GM12878 (cell line): ENCODE measurements around the gene RAD51B. TPM values are rescaled to one million over a fixed set of nuclear protein-coding genes. Genes with fewer than 3 reads are reported as not detected.
A peak's percentile ranks its signal among the peaks of the same experiment; 100 is the strongest.

ENCODE experiments used
- ATAC-seq: fragments of 200-7000 bp; cut with Tn5 transposase; 3 replicates; pipeline ENCODE4 v1.9.1; 2020; ENCODE audit warnings: mild to moderate bottlenecking, moderate library complexity
- BruUV-seq: library from RNA; stranded (reverse); fragments of 400-500 nt; replicated peaks from 2 replicates; lab custom pipeline; 2021; lab: Mats Ljungman, UMichigan
- CTCF ChIA-PET: fragments of 300-600 bp; sonication (Branson Sonifier 250); formaldehyde crosslinking; extraction: SDS; loops from one replicate; lab custom pipeline; 2021; ENCODE audit warnings: inconsistent platforms; lab: Yijun Ruan, JAX
- POLR2A ChIA-PET: fragments of 350-600 bp; formaldehyde crosslinking; extraction: SDS; loops from one replicate; lab custom pipeline; 2021; ENCODE audit warnings: inconsistent platforms; lab: Charles Lee
- RAD21 ChIA-PET: fragments of 300-600 bp; sonication (Branson Sonifier 250); formaldehyde crosslinking; loops from one replicate; lab custom pipeline; 2023; ENCODE audit warnings: antibody characterized with exemption; ENCODE audit not compliant: unreplicated experiment; lab: Charles Lee
- SMC1A ChIA-PET: fragments of 300-600 bp; sonication (Branson Sonifier 250); formaldehyde crosslinking; loops from one replicate; lab custom pipeline; 2023; ENCODE audit not compliant: unreplicated experiment, uncharacterized antibody; lab: Charles Lee
- DNase-seq: peaks from one replicate; pipeline ENCODE4 v3.0.0-alpha.2; 2011; ENCODE audit warnings: low read depth, low spot score
- FAIRE-seq: peaks from 3 replicates; lab custom pipeline; 2011; peaks lifted over from hg19 to GRCh38; lab: Jason Lieb, UNC
- H2AFZ ChIP-seq: 2 replicates; pipeline ENCODE4 v1.6.0; 2011; ENCODE audit warnings: low read depth, low read length, control low read depth; ENCODE audit not compliant: control insufficient read depth
- H3K27ac ChIP-seq: 2 replicates; pipeline ENCODE4 v1.5.1; 2011; ENCODE audit warnings: control low read depth; ENCODE audit not compliant: control insufficient read depth, insufficient read depth
- H3K27me3 ChIP-seq, 2 experiments: replicated peaks in 1 of 2; 2 replicates each; pipeline versions ENCODE4 v1.6.0 to v1.6.1; 2011; ENCODE audit warnings: low read length in 1 of 2; ENCODE audit not compliant: control insufficient read depth in 2 of 2, insufficient read depth in 2 of 2
- H3K36me3 ChIP-seq, 2 experiments: 2 replicates each; pipeline ENCODE4 v1.5.1; 2011; ENCODE audit warnings: low read length in 1 of 2; ENCODE audit not compliant: control insufficient read depth in 2 of 2, insufficient read depth in 2 of 2
- H3K4me1 ChIP-seq: 2 replicates; pipeline ENCODE4 v1.6.1; 2011; ENCODE audit warnings: mild to moderate bottlenecking, low read length, moderate library complexity, mixed read lengths; ENCODE audit not compliant: control insufficient read depth, insufficient read depth
- H3K4me2 ChIP-seq: 2 replicates; pipeline ENCODE4 v1.6.0; 2011; ENCODE audit warnings: control low read depth; ENCODE audit not compliant: control insufficient read depth, insufficient read depth
- H3K4me3 ChIP-seq: fragments of 200-600 bp; sonication (generic); 2 replicates; pipeline ENCODE4 v1.5.1; 2016
- H3K79me2 ChIP-seq: 2 replicates; pipeline ENCODE4 v1.6.0; 2011; ENCODE audit warnings: low read length; ENCODE audit not compliant: control insufficient read depth, insufficient read depth
- H3K9ac ChIP-seq: 2 replicates; pipeline ENCODE4 v1.8.0; 2011; ENCODE audit warnings: low read length, control low read depth, mixed read lengths; ENCODE audit not compliant: control insufficient read depth, insufficient read depth
- H3K9me3 ChIP-seq: replicated peaks from 3 replicates; pipeline ENCODE4 v1.5.1; 2011; ENCODE audit warnings: mild to moderate bottlenecking, low read length; ENCODE audit not compliant: control insufficient read depth, insufficient read depth
- H4K20me1 ChIP-seq: 2 replicates; pipeline ENCODE4 v1.6.0; 2011; ENCODE audit not compliant: control insufficient read depth, insufficient read depth
- BACH1 ChIP-seq: fragments of 450-650 bp; IDR thresholded peaks from 2 replicates; pipeline ENCODE4 v1.6.1; 2017; ENCODE audit warnings: mild to moderate bottlenecking, borderline replicate concordance
- BMI1 ChIP-seq: fragments of 450-650 bp; IDR thresholded peaks from 2 replicates; pipeline ENCODE4 v1.6.1; 2016; ENCODE audit warnings: mild to moderate bottlenecking, moderate library complexity, borderline replicate concordance
- CBX5 ChIP-seq: sonication (generic); IDR thresholded peaks from 2 replicates; pipeline ENCODE4 v1.6.1; 2016; ENCODE audit warnings: low read depth, moderate library complexity, mild to moderate bottlenecking, inconsistent platforms
- CREM ChIP-seq: IDR thresholded peaks from 2 replicates; pipeline ENCODE4 v1.6.1; 2014; ENCODE audit warnings: antibody characterized with exemption, low read depth
- EP300 ChIP-seq, 2 experiments: fragments of 150-350 bp in 1 of 2; IDR thresholded peaks; 2 replicates each; pipeline ENCODE4 v1.6.1; 2011 to 2012; ENCODE audit warnings: low read depth in 2 of 2, low read length in 2 of 2, borderline replicate concordance in 1 of 2, improper control_type of control experiment in 1 of 2, inconsistent platforms in 1 of 2; ENCODE audit not compliant: control insufficient read depth in 1 of 2
- ESRRA ChIP-seq: IDR thresholded peaks from 2 replicates; pipeline ENCODE4 v1.6.1; 2012; ENCODE audit warnings: mild to moderate bottlenecking, low read length, improper control_type of control experiment
- ETV6 ChIP-seq, 2 experiments: fragments of 450-650 bp in 1 of 2; IDR thresholded peaks in 1 of 2; conservative IDR thresholded peaks in 1 of 2; 2 replicates each; pipeline ENCODE4 v1.6.1; 2014; ENCODE audit warnings: antibody characterized with exemption in 1 of 2, borderline replicate concordance in 1 of 2, low read depth in 1 of 2, mild to moderate bottlenecking in 1 of 2, moderate library complexity in 1 of 2
- IKZF1 ChIP-seq: fragments of 450-650 bp; conservative IDR thresholded peaks from 2 replicates; pipeline ENCODE4 v1.6.1; 2017; ENCODE audit warnings: antibody characterized with exemption, mild to moderate bottlenecking
- IKZF2 ChIP-seq, 2 experiments: fragments of 450-650 bp; IDR thresholded peaks; 2 replicates each; pipeline ENCODE4 v1.6.1; 2017; ENCODE audit warnings: mild to moderate bottlenecking in 2 of 2, moderate library complexity in 2 of 2
- NBN ChIP-seq: fragments of 450-650 bp; IDR thresholded peaks from 2 replicates; pipeline ENCODE4 v1.6.1; 2016
- NR2F1 ChIP-seq: fragments of 450-650 bp; conservative IDR thresholded peaks from 2 replicates; pipeline ENCODE4 v1.6.1; 2017; ENCODE audit warnings: mild to moderate bottlenecking
- PAX5 ChIP-seq: IDR thresholded peaks from 2 replicates; pipeline ENCODE4 v1.6.1; 2011; ENCODE audit warnings: low read depth, low read length, borderline replicate concordance
- PAX8 ChIP-seq: fragments of 450-650 bp; IDR thresholded peaks from 2 replicates; pipeline ENCODE4 v1.6.1; 2017; ENCODE audit warnings: mild to moderate bottlenecking, moderate library complexity
- RELB ChIP-seq: fragments of 450-650 bp; IDR thresholded peaks from 2 replicates; pipeline ENCODE4 v1.6.1; 2017; ENCODE audit warnings: low read depth, mild to moderate bottlenecking, moderate library complexity
- TCF12 ChIP-seq: IDR thresholded peaks from 2 replicates; pipeline ENCODE4 v1.6.1; 2011; ENCODE audit warnings: low read depth, mild to moderate bottlenecking, low read length
- TCF3 ChIP-seq: IDR thresholded peaks from 2 replicates; pipeline ENCODE4 v1.6.1; 2012; ENCODE audit warnings: low read depth, mild to moderate bottlenecking, low read length, borderline replicate concordance; ENCODE audit not compliant: insufficient read depth
- YY1 ChIP-seq: IDR thresholded peaks from 2 replicates; pipeline ENCODE4 v1.6.1; 2011; ENCODE audit warnings: low read depth, mild to moderate bottlenecking, low read length
- ZBTB4 ChIP-seq: fragments of 450-650 bp; formaldehyde crosslinking; IDR thresholded peaks from 2 replicates; pipeline ENCODE4 v1.4.0; 2022; ENCODE audit warnings: mild to moderate bottlenecking, moderate library complexity
- WGBS: methylation state at CpG from one replicate; pipeline ENCODE4 v1.1.6; 2016; ENCODE audit warnings: low lambda C conversion rate; ENCODE audit not compliant: insufficient replicate concordance, insufficient coverage; ENCODE audit errors: missing lambda C conversion rate; 5-methylcytosine and 5-hydroxymethylcytosine counted together
- in situ Hi-C: fragments of 300-500 bp; cut with MboI; formaldehyde crosslinking; loops from 9 replicates; pipeline ENCODE4 v1.14.3; 2018; ENCODE audit warnings: mixed read lengths
- intact Hi-C: fragments of 100-400 bp; cut with micrococcal nuclease; formaldehyde crosslinking; loops from one replicate; pipeline ENCODE4 v1.14.2; 2022; ENCODE audit not compliant: unreplicated experiment
- polyA plus RNA-seq, 11 experiments: library from polyadenylated mRNA; depleted of rRNA in 4 of 11; unstranded in 6 of 11; stranded (reverse) in 5 of 11; fragments of >200 nt; fragmentation: Nextera tagmentation in 4 of 11; fragmentation: Illumina TruSeq in 1 of 11; extraction: Ambion mirVana in 4 of 11; extraction: Trizol in 1 of 11; gene quantifications; 1 replicate in 1 of 11; 2 replicates in 10 of 11; pipeline versions ENCODE4 v1.2.1 to v1.2.3, GENCODE V29; 2011 to 2016; ENCODE audit warnings: inconsistent platforms in 2 of 11, missing spikeins in 2 of 11, low read depth in 1 of 11
- total RNA-seq, 4 experiments: library from RNA; depleted of rRNA in 3 of 4; stranded (reverse); fragments of >200 nt in 3 of 4; fragmentation: Illumina TruSeq in 1 of 4; extraction: Trizol in 1 of 4; gene quantifications; 2 replicates each; pipeline versions ENCODE4 v1.2.1 to v1.2.3, GENCODE V29; 2013 to 2021

Gene RAD51B
- total and polyA plus RNA-seq, 10 of the 15 experiments (the other 5 are each of a cell fraction or from before 2014, with no cell fraction given), result 9.8 to 26.8 (median 21.3) TPM

GRCh38 chr14:67879026-67879425 is 59.4 kb downstream of the RAD51B start (continued):
- no peak for TF ChIP-seq ESRRA

- Histone ChIP-seq H3K79me2 (no peaks in the 10 kb centered on the region), H3K4me1 (peaks cover 17% of the 10 kb centered on the region), H3K9me3 (no peaks in the 10 kb centered on the region), H3K27ac (no peak overlapping the region), H3K4me2 (peak overlapping the region; percentile 59), H3K27me3 (no peaks in the 10 kb centered on the region), H2AFZ (no peak overlapping the region), H4K20me1 (no peaks in the 10 kb centered on the region), H3K9ac (no peak overlapping the region), H3K4me3 (no peak overlapping the region), H3K36me3 (no peaks in the 10 kb centered on the region)
- ChIA-PET RAD21 (interaction anchor here (0.6 to 1.9 kb wide), 13 partner anchors 25 to 963 kb away, joined by 3 to 12 read pairs (median 4); no protein-coding TSS in a partner anchor), POLR2A (interaction anchor here (0.8 to 1.1 kb wide), 3 partner anchors 24 to 65 kb away, joined by 3 to 6 read pairs (median 3); partner anchors contain the start of gene ZFYVE26), SMC1A (interaction anchor here (0.7 to 4.3 kb wide), 27 partner anchors 14 to 963 kb away, joined by 3 to 26 read pairs (median 4); no protein-coding TSS in a partner anchor), CTCF (interaction anchor here (0.7 to 3.0 kb wide), 12 partner anchors 12 to 963 kb away, joined by 3 to 29 read pairs (median 3); no protein-coding TSS in a partner anchor)
- peak; percentile 100 for ATAC-seq
- peak; percentile 97 for FAIRE-seq
- in situ Hi-C loops (no loop called here), intact Hi-C loops (loop anchor here (2.0 kb wide), 1 partner anchor 42 kb away; no protein-coding TSS in a partner anchor)
- BruUV-seq, result no TSS peak
- peak; percentile 81 for DNase-seq
- 0% methylated on average over 2 of the region's 2 CpGs for WGBS
- TF ChIP-seq IKZF2 (IDR thresholded peaks at IDR 0.05) (peak; percentile 78 to 85), BMI1 (0 out of 2 replicates have a peak, but pooled peaks have one; percentile 17), ETV6 (conservative IDR thresholded peaks at IDR 0.05 in 1 of 2, IDR thresholded peaks at IDR 0.05 in 1 of 2; ENCODE audit: borderline replicate concordance in 1 of 2, low read depth in 1 of 2) (peak in 1 of 2 experiments; percentile 28; a peak in 1 of 4 replicates), ZBTB4 (CRISPR knock-in tag) (no peak), CREM (no peak), TCF3 (0 out of 2 replicates have a peak, but pooled peaks have one; percentile 38), NBN (peak; percentile 67), EP300 (IDR thresholded peaks at IDR 0.05; ENCODE audit: borderline replicate concordance in 1 of 2, control insufficient read depth in 1 of 2, low read depth in 2 of 2, low read length in 2 of 2) (peak; percentile 63 to 67; a peak in 3 of 4 replicates), PAX5 (0 out of 2 replicates have a peak, but pooled peaks have one; percentile 37), CBX5 (no peak), IKZF1 (peak; percentile 75; the same call in 1 of the 2 replicates), RELB (peak; percentile 69), PAX8 (no peak), BACH1 (peak; percentile 62; the same call in 1 of the 2 replicates), TCF12 (peak; percentile 63; the same call in 1 of the 2 replicates), YY1 (no peak), NR2F1 (peak; percentile 45; the same call in 1 of the 2 replicates)
Measured at GRCh38 chr14:67881225-67881624, 61.6 kb downstream of the RAD51B start.
